Keratinocyte (primary cell): ENCODE data around the gene SLC29A2. TPM values are rescaled to one million over a fixed set of nuclear protein-coding genes. Genes with fewer than 3 reads are reported as not detected.

ENCODE experiments used
- DNase-seq: peaks from one replicate; pipeline ENCODE4 v3.0.0-alpha.2; 2011; ENCODE audit warnings: low read depth, missing footprints, low spot score
- FAIRE-seq: peaks from 2 replicates; lab custom pipeline; 2011; peaks lifted over from hg19 to GRCh38; lab: Jason Lieb, UNC
- H2AFZ ChIP-seq: 2 replicates; pipeline ENCODE4 v1.6.0; 2012; ENCODE audit warnings: low read length, control low read depth, inconsistent platforms; ENCODE audit not compliant: control insufficient read depth
- H3K27ac ChIP-seq: 2 replicates; pipeline ENCODE4 v1.5.1; 2011; ENCODE audit warnings: low read length; ENCODE audit not compliant: control insufficient read depth, insufficient read depth
- H3K27me3 ChIP-seq: 3 replicates; pipeline ENCODE4 v1.6.0; 2011; ENCODE audit warnings: low read length; ENCODE audit not compliant: control insufficient read depth, insufficient read depth; ENCODE audit errors: extremely low read depth
- H3K36me3 ChIP-seq, 2 experiments: 2 replicates in 1 of 2; 3 replicates in 1 of 2; pipeline ENCODE4 v1.5.1; 2011; ENCODE audit warnings: low read length in 2 of 2, mild to moderate bottlenecking in 1 of 2; ENCODE audit not compliant: control insufficient read depth in 2 of 2, insufficient read depth in 2 of 2; ENCODE audit errors: extremely low read depth in 1 of 2
- H3K4me1 ChIP-seq: 3 replicates; pipeline ENCODE4 v1.5.1; 2011; ENCODE audit warnings: low read length; ENCODE audit not compliant: control insufficient read depth, insufficient read depth; ENCODE audit errors: extremely low read depth
- H3K4me2 ChIP-seq: 3 replicates; pipeline ENCODE4 v1.6.0; 2011; ENCODE audit warnings: low read depth, low read length; ENCODE audit not compliant: control insufficient read depth, insufficient read depth; ENCODE audit errors: extremely low read depth
- H3K4me3 ChIP-seq, 3 experiments: fragments of 200-600 bp in 1 of 3; sonication (generic) in 1 of 3; 2 replicates in 2 of 3; 3 replicates in 1 of 3; pipeline ENCODE4 v1.5.1; 2011 to 2016; ENCODE audit warnings: low read length in 3 of 3, mild to moderate bottlenecking in 3 of 3, control low read depth in 2 of 3, inconsistent platforms in 1 of 3, low read depth in 1 of 3, mixed read lengths in 1 of 3, mixed run types in 1 of 3, moderate library complexity in 1 of 3; ENCODE audit not compliant: control insufficient read depth in 2 of 3, insufficient read depth in 2 of 3; ENCODE audit errors: extremely low read depth in 1 of 3
- H3K79me2 ChIP-seq: 2 replicates; pipeline ENCODE4 v1.6.0; 2012; ENCODE audit warnings: low read length; ENCODE audit not compliant: control insufficient read depth, insufficient read depth
- H3K9ac ChIP-seq: 3 replicates; pipeline ENCODE4 v1.6.0; 2011; ENCODE audit warnings: low read length; ENCODE audit not compliant: control insufficient read depth, insufficient read depth; ENCODE audit errors: extremely low read depth
- H3K9me1 ChIP-seq: 3 replicates; pipeline ENCODE4 v1.6.0; 2011; ENCODE audit warnings: low read length; ENCODE audit not compliant: control insufficient read depth, insufficient read depth; ENCODE audit errors: extremely low read depth
- H3K9me3 ChIP-seq: 2 replicates; pipeline ENCODE4 v1.5.1; 2012; ENCODE audit warnings: low read depth, low read length; ENCODE audit not compliant: control insufficient read depth
- H4K20me1 ChIP-seq: 3 replicates; pipeline ENCODE4 v1.6.0; 2011; ENCODE audit warnings: low read length; ENCODE audit not compliant: control insufficient read depth, insufficient read depth; ENCODE audit errors: extremely low read depth
- EZH2 ChIP-seq: IDR thresholded peaks from one replicate; pipeline ENCODE4 v1.6.1; 2012; ENCODE audit warnings: inconsistent platforms, mild to moderate bottlenecking, low read length, moderate library complexity
- dilution Hi-C: fragments of 300-500 bp; cut with MboI; formaldehyde crosslinking; loops from one replicate; pipeline ENCODE4 v1.7.0; 2020; ENCODE audit warnings: low sequenced_read_pairs; ENCODE audit not compliant: extremely low pct_ligation_motif_present
- polyA plus RNA-seq, 5 experiments: library from polyadenylated mRNA; depleted of rRNA in 3 of 5; stranded (reverse) in 3 of 5; stranded (forward) in 1 of 5; unstranded in 1 of 5; fragments of >200 nt; gene quantifications; 1 replicate in 1 of 5; 2 replicates in 3 of 5; 3 replicates in 1 of 5; pipeline versions ENCODE4 v1.2.1 to v1.2.3, GENCODE V29; 2011 to 2012; ENCODE audit warnings: missing spikeins in 2 of 5, low read depth in 1 of 5, low replicate concordance in 1 of 5
- TF ChIP-seq, protein P1 (sequence below), 3 experiments: IDR thresholded peaks in 1 of 3; conservative IDR thresholded peaks in 1 of 3; optimal IDR thresholded peaks in 1 of 3; 2 replicates in 2 of 3; 3 replicates in 1 of 3; pipeline versions ENCODE3 to v1.5.1; 2011; ENCODE audit warnings: low read length in 3 of 3, mild to moderate bottlenecking in 3 of 3, moderate library complexity in 2 of 3, control low read depth in 1 of 3, inconsistent platforms in 1 of 3; ENCODE audit not compliant: insufficient read depth in 2 of 3; ENCODE audit errors: extremely low read depth in 1 of 3

Gene SLC29A2
- polyA plus RNA-seq, 1 donor (not counting 4 experiments of a cell fraction or from before 2014, with no cell fraction given) = 1.7 TPM

- H3K36me3 ChIP-seq = no peaks in the 10 kb centered on the region
These were observed 47.9 kb downstream of the SLC29A2 start for GRCh38 chr11:66323684-66324083.

GRCh38 chr11:66322732-66323427 is 48.7 kb downstream of the SLC29A2 start:
- H3K27me3 ChIP-seq = no peaks in the 10 kb centered on the region
- no peak overlapping the region for H3K4me3 ChIP-seq
- H3K4me2 ChIP-seq = no peak overlapping the region
- no peaks in the 10 kb centered on the region for H3K9me3 ChIP-seq
- H3K36me3 ChIP-seq = no peaks in the 10 kb centered on the region
- dilution Hi-C loops = no loop called here
- no peaks in the 10 kb centered on the region for H3K9me1 ChIP-seq
- H3K79me2 ChIP-seq = no peaks in the 10 kb centered on the region
- H2AFZ ChIP-seq = no peak overlapping the region
- H3K27ac ChIP-seq = no peak overlapping the region
- no peaks in the 10 kb centered on the region for H4K20me1 ChIP-seq
- TF ChIP-seq, protein P1, sequence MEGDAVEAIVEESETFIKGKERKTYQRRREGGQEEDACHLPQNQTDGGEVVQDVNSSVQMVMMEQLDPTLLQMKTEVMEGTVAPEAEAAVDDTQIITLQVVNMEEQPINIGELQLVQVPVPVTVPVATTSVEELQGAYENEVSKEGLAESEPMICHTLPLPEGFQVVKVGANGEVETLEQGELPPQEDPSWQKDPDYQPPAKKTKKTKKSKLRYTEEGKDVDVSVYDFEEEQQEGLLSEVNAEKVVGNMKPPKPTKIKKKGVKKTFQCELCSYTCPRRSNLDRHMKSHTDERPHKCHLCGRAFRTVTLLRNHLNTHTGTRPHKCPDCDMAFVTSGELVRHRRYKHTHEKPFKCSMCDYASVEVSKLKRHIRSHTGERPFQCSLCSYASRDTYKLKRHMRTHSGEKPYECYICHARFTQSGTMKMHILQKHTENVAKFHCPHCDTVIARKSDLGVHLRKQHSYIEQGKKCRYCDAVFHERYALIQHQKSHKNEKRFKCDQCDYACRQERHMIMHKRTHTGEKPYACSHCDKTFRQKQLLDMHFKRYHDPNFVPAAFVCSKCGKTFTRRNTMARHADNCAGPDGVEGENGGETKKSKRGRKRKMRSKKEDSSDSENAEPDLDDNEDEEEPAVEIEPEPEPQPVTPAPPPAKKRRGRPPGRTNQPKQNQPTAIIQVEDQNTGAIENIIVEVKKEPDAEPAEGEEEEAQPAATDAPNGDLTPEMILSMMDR (optimal IDR thresholded peaks at IDR 0.05 in 1 of 3, IDR thresholded peaks at IDR 0.05 in 1 of 3, conservative IDR thresholded peaks at IDR 0.05 in 1 of 3; ENCODE audit: extremely low read depth in 1 of 3, insufficient read depth in 2 of 3, low read length in 3 of 3) = no peak
- no peak for TF ChIP-seq EZH2
- peaks cover 36% of the 10 kb centered on the region for H3K4me1 ChIP-seq
- no peak for FAIRE-seq
- H3K9ac ChIP-seq = no peak overlapping the region
- DNase-seq = no peak

More at GRCh38 chr11:66323684-66324083, 47.9 kb downstream of the SLC29A2 start:
- no peaks in the 10 kb centered on the region for H3K9me1 ChIP-seq
- dilution Hi-C loops = no loop called here
- H3K27me3 ChIP-seq = no peaks in the 10 kb centered on the region
- H3K27ac ChIP-seq = no peak overlapping the region
- FAIRE-seq (no peak), DNase-seq (no peak)
- H2AFZ ChIP-seq = no peak overlapping the region
- H4K20me1 ChIP-seq = no peaks in the 10 kb centered on the region
- TF ChIP-seq EZH2 = no peak
- TF ChIP-seq, protein P1 (optimal IDR thresholded peaks at IDR 0.05 in 1 of 3, IDR thresholded peaks at IDR 0.05 in 1 of 3, conservative IDR thresholded peaks at IDR 0.05 in 1 of 3; ENCODE audit: extremely low read depth in 1 of 3, insufficient read depth in 2 of 3, low read length in 3 of 3) = no peak
- no peak overlapping the region for H3K9ac ChIP-seq
- no peaks in the 10 kb centered on the region for H3K79me2 ChIP-seq
- peaks cover 36% of the 10 kb centered on the region for H3K4me1 ChIP-seq
- no peak overlapping the region for H3K4me2 ChIP-seq
- no peaks in the 10 kb centered on the region for H3K9me3 ChIP-seq
- H3K4me3 ChIP-seq = no peak overlapping the region
